Keratinocyte (primary cell): ENCODE results near the gene POLD1.
A peak's percentile ranks its signal among the peaks of the same experiment; 100 is the strongest.

Experiments used
- CTCF ChIP-seq, 3 experiments: IDR thresholded peaks in 1 of 3; conservative IDR thresholded peaks in 1 of 3; optimal IDR thresholded peaks in 1 of 3; 2 replicates in 2 of 3; 3 replicates in 1 of 3; pipeline versions ENCODE3 to v1.5.1; 2011; ENCODE audit warnings: low read length in 3 of 3, mild to moderate bottlenecking in 3 of 3, moderate library complexity in 2 of 3, control low read depth in 1 of 3, inconsistent platforms in 1 of 3; ENCODE audit not compliant: insufficient read depth in 2 of 3; ENCODE audit errors: extremely low read depth in 1 of 3
- EZH2 ChIP-seq: IDR thresholded peaks from one replicate; pipeline ENCODE4 v1.6.1; 2012; ENCODE audit warnings: inconsistent platforms, mild to moderate bottlenecking, low read length, moderate library complexity

- peak; percentile 83 to 91 (median 84) for TF ChIP-seq CTCF (optimal IDR thresholded peaks at IDR 0.05 in 1 of 3, IDR thresholded peaks at IDR 0.05 in 1 of 3, conservative IDR thresholded peaks at IDR 0.05 in 1 of 3; ENCODE audit: extremely low read depth in 1 of 3, insufficient read depth in 2 of 3, low read length in 3 of 3)
- no peak for TF ChIP-seq EZH2
These were observed 77.1 kb downstream of the POLD1 start for GRCh38 chr19:50461066-50461875.
